HG03571 (cell line): ENCODE data around the gene PRRX2.
A peak's percentile ranks its signal among the peaks of the same experiment; 100 is the strongest.
"Not testable (repeated sequence)": the region's sequence is repeated elsewhere in the genome, so short reads cannot be mapped to it uniquely, and the experiment has no call there.

Source experiments
- ATAC-seq: cut with Tn5 transposase; IDR thresholded peaks from one replicate; pipeline ENCODE4 v1.9.1; 2021; ENCODE audit not compliant: unreplicated experiment

PRRX2 gene

DNA sequence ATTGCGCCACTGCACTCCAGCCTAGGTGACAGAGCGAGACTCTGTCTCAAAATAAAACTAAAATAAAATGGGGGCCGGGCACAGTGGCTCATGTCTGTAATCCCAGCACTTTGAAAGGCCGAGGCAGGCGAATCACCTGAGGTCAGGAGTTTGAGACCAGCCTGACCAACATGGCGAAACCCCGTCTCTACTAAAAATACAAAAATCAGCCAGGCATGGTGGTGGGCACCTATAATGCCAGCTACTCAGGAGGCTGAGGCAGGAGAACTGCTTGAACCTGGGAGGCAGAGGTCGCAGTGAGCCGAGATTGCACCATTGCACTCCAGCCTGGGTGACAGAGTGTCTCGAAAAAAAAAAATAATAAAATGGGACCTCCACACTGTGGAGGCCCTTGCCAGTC, 29.1 kb upstream of the PRRX2 start:
- ATAC-seq, result not testable (repeated sequence)

GRCh38 chr9:129637102-129637501, 28.3 kb upstream of the PRRX2 start:
- no peak for ATAC-seq

- no peak for ATAC-seq
Measured at GRCh38 chr9:129637673-129638439, 27.6 kb upstream of the PRRX2 start.

DNA sequence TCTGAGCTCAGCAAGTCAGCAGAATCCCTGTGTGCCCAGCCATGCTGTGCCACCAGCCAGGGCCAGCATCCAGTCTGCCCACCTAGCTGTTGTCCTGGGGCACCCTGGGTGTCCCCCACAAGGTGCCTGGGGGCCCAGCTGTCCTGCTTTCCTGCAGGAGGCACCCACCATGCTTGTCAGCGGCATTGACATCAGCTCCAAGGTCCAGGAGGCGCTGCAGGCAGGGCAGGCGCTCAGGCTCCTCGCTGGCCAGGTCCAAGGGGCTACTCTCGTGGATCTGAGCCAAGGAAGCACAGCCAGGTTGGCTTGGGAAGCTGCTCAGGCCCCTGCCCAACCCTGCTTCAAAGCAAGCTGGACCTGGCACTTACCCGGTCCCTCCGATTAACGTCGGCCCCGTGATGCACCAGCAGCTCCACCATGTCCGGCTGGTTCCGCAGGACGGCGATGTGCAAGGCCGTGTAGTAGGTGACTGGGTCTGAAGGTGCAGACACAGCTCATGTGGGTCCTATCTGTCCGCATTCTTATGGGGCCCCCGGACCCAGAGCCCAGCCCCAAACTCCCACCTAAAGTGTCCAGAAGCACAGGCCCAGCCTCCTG, 26.3 kb upstream of the PRRX2 start:
- ATAC-seq, result no peak

DNA sequence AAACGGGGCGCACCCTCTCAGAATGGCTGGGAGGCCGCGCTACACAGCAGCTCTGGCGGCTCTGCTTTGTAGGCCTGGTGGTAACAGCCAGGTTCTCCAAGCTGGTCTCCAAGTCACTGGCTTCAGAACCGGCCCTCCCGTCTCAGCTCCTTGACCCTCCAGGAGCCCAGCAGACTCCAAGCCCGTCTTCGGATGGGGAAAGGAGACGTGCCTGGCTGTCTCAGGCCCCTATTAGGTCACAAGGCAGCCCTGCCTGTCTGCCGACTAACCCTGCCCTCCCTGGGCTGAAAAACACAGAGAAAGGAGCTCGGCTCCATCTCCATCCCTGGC, 25.7 kb upstream of the PRRX2 start:
- no peak for ATAC-seq

- ATAC-seq, result no peak
Measured at GRCh38 chr9:129640086-129640870, 25.2 kb upstream of the PRRX2 start.

- ATAC-seq, result no peak
Measured at GRCh38 chr9:129640871-129641749, 24.3 kb upstream of the PRRX2 start.

- ATAC-seq, result peak; percentile 71
Measured at GRCh38 chr9:129641750-129642585, 23.5 kb upstream of the PRRX2 start, which contains the start of gene ASB6. ASB6 (minus strand) TSS chr9:129642151; CDS start chr9:129641999, 152 bp downstream.

GRCh38 chr9:129643706-129644105, 21.7 kb upstream of the PRRX2 start:
- ATAC-seq, result no peak

- no peak for ATAC-seq
Measured at GRCh38 chr9:129644365-129644764, 21.1 kb upstream of the PRRX2 start.

DNA sequence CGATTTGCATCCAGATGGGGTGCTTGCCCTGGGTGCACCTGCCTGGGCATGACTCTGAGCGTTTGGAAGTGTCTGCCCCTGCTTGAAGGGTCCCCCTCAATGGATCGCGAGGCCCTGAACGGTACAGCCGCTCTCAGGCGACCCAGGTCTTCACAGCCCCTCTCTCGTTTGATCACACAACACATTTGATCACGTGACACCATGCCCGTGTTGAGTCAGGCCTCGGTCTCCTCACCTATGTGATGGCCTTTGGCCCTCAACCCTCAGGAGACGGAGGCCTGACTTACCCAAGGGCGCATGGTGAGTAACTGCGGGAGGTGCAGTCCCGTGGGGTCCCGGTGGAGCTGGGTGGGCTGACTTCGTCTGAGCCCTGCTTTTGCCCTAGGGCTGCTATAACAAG, 20.5 kb upstream of the PRRX2 start:
- ATAC-seq, result no peak

DNA sequence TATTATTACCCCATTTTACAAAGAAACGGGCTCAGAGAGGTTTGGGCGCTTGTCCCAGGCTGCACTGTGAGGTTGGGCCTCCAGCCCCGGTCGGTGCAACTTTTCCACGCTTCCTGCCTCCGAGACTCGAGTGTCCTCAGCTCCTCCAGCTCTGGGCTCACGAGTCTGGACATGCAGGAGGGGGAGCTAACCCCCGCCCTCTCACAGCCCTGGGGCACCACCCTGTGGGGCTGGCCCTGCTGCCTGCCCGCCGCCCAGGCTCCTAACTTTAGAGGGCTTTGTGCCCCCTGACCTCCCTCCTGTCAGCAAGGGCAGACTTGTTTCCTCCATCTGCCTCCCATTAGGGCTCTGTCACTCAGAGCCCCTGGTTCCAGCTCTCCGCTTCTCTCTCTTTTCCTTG, 19.2 kb upstream of the PRRX2 start:
- ATAC-seq, result no peak

- ATAC-seq, result no peak
Measured at GRCh38 chr9:129646654-129647053, 18.8 kb upstream of the PRRX2 start.

DNA sequence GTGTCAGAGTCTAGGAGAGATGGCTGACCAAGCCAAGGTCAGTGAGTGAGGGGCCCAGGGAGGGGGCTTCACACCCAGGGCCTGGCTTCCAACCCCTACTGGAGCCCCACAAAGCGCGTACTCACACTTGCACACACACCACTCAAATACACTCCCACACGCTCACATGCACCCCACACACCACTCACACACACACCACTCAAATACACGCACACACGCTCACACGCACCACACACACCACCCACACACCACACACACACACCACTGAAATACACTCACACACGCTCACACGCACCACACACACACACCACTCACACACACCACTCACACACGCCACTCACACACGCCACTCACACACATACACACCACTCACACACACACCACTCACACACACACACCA, 17.8 kb upstream of the PRRX2 start:
- no peak for ATAC-seq

GRCh38 chr9:129648092-129648763, 17.2 kb upstream of the PRRX2 start:
- ATAC-seq, result no peak

DNA sequence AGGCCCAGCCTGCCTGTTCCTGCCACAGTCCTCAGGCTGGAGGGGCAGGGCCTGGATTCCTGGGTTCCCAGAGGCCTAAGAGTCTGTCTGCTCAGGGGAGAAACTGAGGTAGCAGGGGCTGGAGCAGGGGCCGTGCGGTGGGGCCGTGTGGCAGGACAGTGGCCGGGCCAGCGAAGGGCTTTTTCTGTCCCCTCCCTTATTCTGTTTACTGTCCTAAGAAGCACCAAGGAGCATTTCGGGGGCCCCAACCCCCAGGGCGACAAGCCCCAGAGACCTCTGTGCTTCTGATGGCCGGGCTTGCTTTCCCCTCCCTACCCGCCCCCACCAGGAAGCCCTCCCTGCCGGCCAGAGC, 16.7 kb upstream of the PRRX2 start:
- ATAC-seq, result no peak

GRCh38 chr9:129649726-129650679, 15.4 kb upstream of the PRRX2 start:
- ATAC-seq, result no peak

GRCh38 chr9:129650680-129651235, 14.7 kb upstream of the PRRX2 start:
- no peak for ATAC-seq
